ENCODE data around the gene TTI1. TPM values are rescaled to one million over a fixed set of nuclear protein-coding genes. Genes with fewer than 3 reads are reported as not detected.

The TTI1 gene
- total and polyA plus RNA-seq, 2 of the 13 experiments (the other 11 are each of a cell fraction or from before 2014, with no cell fraction given) = 22.9 to 39.8 TPM

DNA sequence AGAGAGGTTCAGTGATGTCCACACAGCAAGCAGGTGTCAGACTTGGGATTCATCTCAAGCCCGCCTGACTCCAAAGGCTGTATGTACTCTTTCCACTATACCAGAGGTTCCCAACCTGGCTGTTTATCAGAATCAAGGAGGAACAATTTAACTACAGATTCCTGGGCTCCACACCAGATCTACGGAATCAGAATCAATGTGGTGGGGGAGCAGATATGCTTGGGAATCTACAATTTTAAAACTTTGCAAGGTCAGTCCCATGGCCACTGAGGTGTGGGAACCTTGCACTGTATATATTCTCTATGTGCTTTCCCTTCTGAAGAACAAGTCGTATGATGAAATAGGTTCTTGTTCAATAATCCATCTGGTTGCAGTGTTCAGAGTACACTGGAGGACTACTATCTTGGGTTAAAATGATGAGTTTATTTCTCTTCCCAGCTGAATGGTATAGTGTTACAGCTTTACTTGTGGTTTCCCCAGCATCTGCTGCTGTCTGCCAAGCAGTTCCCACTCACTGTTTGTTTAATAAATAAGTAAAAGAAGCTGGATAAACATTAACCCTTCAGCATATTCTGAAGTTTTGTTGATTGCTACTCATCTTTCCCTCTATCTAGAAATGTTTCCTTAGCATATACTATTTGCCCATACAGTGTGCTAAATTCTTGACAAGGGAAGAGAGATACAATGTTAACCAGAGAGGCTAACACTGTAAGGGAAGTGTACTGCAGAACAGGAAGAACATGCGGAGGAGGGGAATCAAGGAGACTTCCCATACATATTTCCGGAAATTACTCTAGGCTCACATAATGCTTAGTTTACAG, 9.9 kb downstream of the TTI1 start (continued):
- TF ChIP-seq, protein P1, sequence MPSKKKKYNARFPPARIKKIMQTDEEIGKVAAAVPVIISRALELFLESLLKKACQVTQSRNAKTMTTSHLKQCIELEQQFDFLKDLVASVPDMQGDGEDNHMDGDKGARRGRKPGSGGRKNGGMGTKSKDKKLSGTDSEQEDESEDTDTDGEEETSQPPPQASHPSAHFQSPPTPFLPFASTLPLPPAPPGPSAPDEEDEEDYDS (CRISPR knock-in tag; IDR thresholded peaks at IDR 0.05) = 0 out of 2 replicates have a peak, but pooled peaks have one; percentile 9
- TF ChIP-seq, protein P2, sequence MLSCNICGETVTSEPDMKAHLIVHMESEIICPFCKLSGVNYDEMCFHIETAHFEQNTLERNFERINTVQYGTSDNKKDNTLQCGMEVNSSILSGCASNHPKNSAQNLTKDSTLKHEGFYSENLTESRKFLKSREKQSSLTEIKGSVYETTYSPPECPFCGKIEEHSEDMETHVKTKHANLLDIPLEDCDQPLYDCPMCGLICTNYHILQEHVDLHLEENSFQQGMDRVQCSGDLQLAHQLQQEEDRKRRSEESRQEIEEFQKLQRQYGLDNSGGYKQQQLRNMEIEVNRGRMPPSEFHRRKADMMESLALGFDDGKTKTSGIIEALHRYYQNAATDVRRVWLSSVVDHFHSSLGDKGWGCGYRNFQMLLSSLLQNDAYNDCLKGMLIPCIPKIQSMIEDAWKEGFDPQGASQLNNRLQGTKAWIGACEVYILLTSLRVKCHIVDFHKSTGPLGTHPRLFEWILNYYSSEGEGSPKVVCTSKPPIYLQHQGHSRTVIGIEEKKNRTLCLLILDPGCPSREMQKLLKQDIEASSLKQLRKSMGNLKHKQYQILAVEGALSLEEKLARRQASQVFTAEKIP (CRISPR knock-in tag; IDR thresholded peaks at IDR 0.05; ENCODE audit: borderline replicate concordance) = no peak
- TF ChIP-seq SOX13 (IDR thresholded peaks at IDR 0.05) = no peak
- TF ChIP-seq SOX13 (CRISPR knock-in tag; conservative IDR thresholded peaks at IDR 0.05 in 1 of 2, IDR thresholded peaks at IDR 0.05 in 1 of 2) = peak in 1 of 2 experiments; percentile 45; a peak in 1 of 4 replicates
- TF ChIP-seq ZNF331 (CRISPR knock-in tag; IDR thresholded peaks at IDR 0.05) = 0 out of 2 replicates have a peak, but pooled peaks have one; percentile 36
- TF ChIP-seq ZFP36L2 (CRISPR knock-in tag; IDR thresholded peaks at IDR 0.05) = no peak

DNA sequence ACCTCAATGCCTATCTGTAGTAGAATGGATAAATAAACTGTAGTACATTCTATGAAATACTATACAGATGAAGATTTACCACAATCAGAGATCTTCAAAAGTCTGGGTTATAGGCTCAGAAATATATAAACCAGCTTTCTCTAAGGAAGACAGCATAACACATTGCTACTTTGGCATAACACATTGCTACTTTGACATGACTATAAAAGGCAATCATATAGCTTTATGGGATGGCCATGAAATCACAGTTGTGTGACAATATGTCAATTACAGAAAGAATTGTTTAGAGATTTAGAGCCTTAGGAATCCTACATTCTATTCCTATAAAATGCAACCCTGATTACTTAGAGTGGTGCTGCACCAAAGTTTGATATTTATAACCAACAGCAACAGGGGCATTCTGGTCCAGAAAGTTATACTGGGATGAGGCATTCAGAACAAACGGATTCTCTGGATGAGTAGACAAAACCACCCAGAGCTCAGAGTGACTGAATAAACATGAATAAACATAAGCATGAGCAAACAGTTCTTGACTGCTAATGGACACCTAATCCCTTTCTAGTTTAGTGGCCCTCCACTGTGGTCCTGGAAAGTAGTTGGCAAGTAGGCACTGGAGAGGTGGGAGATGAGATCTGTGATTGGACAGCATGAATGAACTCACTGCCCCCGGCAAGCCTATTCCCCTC, 12.0 kb downstream of the TTI1 start:
- no peaks in the 10 kb centered on the region for H3K27me3 ChIP-seq (ENCODE audit: control insufficient read depth in 1 of 2, insufficient read depth in 2 of 2, low read length in 2 of 2)
- ChIA-PET CTCF (ENCODE audit: low intra/inter-chr PET ratio, low total read pairs) (no interaction called here), POLR2A (interaction anchor here (0.7 to 1.6 kb wide), 2 partner anchors 10 to 13 kb away, joined by 3 to 4 read pairs; partner anchors contain the start of genes RPRD1B and TTI1)
- peaks cover 84% of the 10 kb centered on the region for H3K79me2 ChIP-seq (ENCODE audit: insufficient read depth, low read length)
- no peak overlapping the region for H3K4me2 ChIP-seq (ENCODE audit: low read depth, low read length)
- peaks cover 48% of the 10 kb centered on the region for H3K4me1 ChIP-seq (ENCODE audit: insufficient read depth, low read length)
- DNase-seq (ENCODE audit: low spot score) (peak; percentile 24), FAIRE-seq (no peak), ATAC-seq (no peak)
- intact Hi-C loops (cut with micrococcal nuclease; ENCODE audit: unreplicated experiment) = no loop called here
- in situ Hi-C loops (cut with HindIII; ENCODE audit: extremely low pct_ligation_motif_present, low pct_unique_long_range_greater_than_20kb) = no loop called here
- 75% methylated on average over 2 of the region's 2 CpGs for WGBS (ENCODE audit: low lambda C conversion rate)
- peaks cover 8% of the 10 kb centered on the region for H3K9me3 ChIP-seq (ENCODE audit: low read length)
- 0 out of 2 replicates have a peak, but pooled peaks cover 3% of the 10 kb centered on the region for H4K20me1 ChIP-seq (ENCODE audit: insufficient read depth, low read length)
- H3K4me3 ChIP-seq (replicated peaks in 1 of 3; ENCODE audit: insufficient read depth in 1 of 3, low read depth in 2 of 3, low read length in 3 of 3) = no peak overlapping the region
- H3K27ac ChIP-seq (ENCODE audit: extremely low read length, insufficient read depth, low read length) = no peak overlapping the region
- H3K9ac ChIP-seq (ENCODE audit: insufficient read depth, low read depth, low read length) = no peak overlapping the region
- peaks cover 18 to 36% of the 10 kb centered on the region in 2 experiments for H3K36me3 ChIP-seq (replicated peaks in 1 of 2; ENCODE audit: control insufficient read depth in 1 of 2, insufficient read depth in 2 of 2, low read length in 2 of 2)
- no peak overlapping the region for H2AFZ ChIP-seq (ENCODE audit: low read length)
- BruUV-seq (replicated peaks) = no TSS peak
- TF ChIP-seq RFX5 (IDR thresholded peaks at IDR 0.05; ENCODE audit: low read depth, low read length) (no peak), MED1 (CRISPR knock-in tag; IDR thresholded peaks at IDR 0.05) (no peak), MIER2 (CRISPR knock-in tag; IDR thresholded peaks at IDR 0.05) (no peak), ZNF792 (CRISPR knock-in tag; IDR thresholded peaks at IDR 0.05) (no peak), PHF21A (CRISPR knock-in tag; IDR thresholded peaks at IDR 0.05) (no peak), ZNF629 (CRISPR knock-in tag; conservative IDR thresholded peaks at IDR 0.05) (no peak), NCOA1 (CRISPR knock-in tag; IDR thresholded peaks at IDR 0.05) (no peak), ZNF616 (CRISPR knock-in tag; IDR thresholded peaks at IDR 0.05; ENCODE audit: low read depth) (no peak)
- TF ChIP-seq, protein P3, sequence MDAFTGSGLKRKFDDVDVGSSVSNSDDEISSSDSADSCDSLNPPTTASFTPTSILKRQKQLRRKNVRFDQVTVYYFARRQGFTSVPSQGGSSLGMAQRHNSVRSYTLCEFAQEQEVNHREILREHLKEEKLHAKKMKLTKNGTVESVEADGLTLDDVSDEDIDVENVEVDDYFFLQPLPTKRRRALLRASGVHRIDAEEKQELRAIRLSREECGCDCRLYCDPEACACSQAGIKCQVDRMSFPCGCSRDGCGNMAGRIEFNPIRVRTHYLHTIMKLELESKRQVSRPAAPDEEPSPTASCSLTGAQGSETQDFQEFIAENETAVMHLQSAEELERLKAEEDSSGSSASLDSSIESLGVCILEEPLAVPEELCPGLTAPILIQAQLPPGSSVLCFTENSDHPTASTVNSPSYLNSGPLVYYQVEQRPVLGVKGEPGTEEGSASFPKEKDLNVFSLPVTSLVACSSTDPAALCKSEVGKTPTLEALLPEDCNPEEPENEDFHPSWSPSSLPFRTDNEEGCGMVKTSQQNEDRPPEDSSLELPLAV (CRISPR knock-in tag; conservative IDR thresholded peaks at IDR 0.05; ENCODE audit: low read depth) = no peak
- TF ChIP-seq, protein P4, sequence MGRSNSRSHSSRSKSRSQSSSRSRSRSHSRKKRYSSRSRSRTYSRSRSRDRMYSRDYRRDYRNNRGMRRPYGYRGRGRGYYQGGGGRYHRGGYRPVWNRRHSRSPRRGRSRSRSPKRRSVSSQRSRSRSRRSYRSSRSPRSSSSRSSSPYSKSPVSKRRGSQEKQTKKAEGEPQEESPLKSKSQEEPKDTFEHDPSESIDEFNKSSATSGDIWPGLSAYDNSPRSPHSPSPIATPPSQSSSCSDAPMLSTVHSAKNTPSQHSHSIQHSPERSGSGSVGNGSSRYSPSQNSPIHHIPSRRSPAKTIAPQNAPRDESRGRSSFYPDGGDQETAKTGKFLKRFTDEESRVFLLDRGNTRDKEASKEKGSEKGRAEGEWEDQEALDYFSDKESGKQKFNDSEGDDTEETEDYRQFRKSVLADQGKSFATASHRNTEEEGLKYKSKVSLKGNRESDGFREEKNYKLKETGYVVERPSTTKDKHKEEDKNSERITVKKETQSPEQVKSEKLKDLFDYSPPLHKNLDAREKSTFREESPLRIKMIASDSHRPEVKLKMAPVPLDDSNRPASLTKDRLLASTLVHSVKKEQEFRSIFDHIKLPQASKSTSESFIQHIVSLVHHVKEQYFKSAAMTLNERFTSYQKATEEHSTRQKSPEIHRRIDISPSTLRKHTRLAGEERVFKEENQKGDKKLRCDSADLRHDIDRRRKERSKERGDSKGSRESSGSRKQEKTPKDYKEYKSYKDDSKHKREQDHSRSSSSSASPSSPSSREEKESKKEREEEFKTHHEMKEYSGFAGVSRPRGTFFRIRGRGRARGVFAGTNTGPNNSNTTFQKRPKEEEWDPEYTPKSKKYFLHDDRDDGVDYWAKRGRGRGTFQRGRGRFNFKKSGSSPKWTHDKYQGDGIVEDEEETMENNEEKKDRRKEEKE (IDR thresholded peaks at IDR 0.05) = no peak

Data from HepG2 (cell line).